Activated CD8-positive, alpha-beta T cell treated with anti-CD3 and anti-CD28 coated beads for 36 hours (primary cell): ENCODE results near the gene MAP3K8. TPM values are rescaled to one million over a fixed set of nuclear protein-coding genes. Genes with fewer than 3 reads are reported as not detected.
"Not testable (repeated sequence)": the region's sequence is repeated elsewhere in the genome, so short reads cannot be mapped to it uniquely, and the experiment has no call there.

ENCODE experiments used
- ATAC-seq: fragments of 200-7000 bp; cut with Tn5 transposase; one replicate; pipeline ENCODE4 v1.10.0; 2021; ENCODE audit warnings: mild to moderate bottlenecking, moderate library complexity
- CTCF ChIA-PET: fragments of 350-600 bp; sonication (Branson Sonifier 250); formaldehyde crosslinking; loops from one replicate; lab custom pipeline; 2021; ENCODE audit warnings: antibody characterized with exemption; lab: Charles Lee
- POLR2A ChIA-PET: fragments of 350-600 bp; sonication (Branson Sonifier 250); formaldehyde crosslinking; loops from one replicate; lab custom pipeline; 2021; ENCODE audit warnings: antibody characterized with exemption; lab: Charles Lee
- DNase-seq: peaks from one replicate; pipeline ENCODE4 v3.0.0-alpha.2; 2020
- H3K27ac Mint-ChIP-seq: one replicate; pipeline ENCODE4 v1.8.0; 2021; ENCODE audit warnings: mild to moderate bottlenecking, mixed read lengths
- H3K27me3 Mint-ChIP-seq: one replicate; pipeline ENCODE4 v1.8.0; 2021; ENCODE audit warnings: mixed read lengths
- H3K36me3 Mint-ChIP-seq: one replicate; pipeline ENCODE4 v1.8.0; 2021; ENCODE audit warnings: low read depth, mixed read lengths
- H3K4me1 Mint-ChIP-seq: one replicate; pipeline ENCODE4 v1.8.0; 2021; ENCODE audit warnings: low read depth, mixed read lengths
- H3K4me3 Mint-ChIP-seq: one replicate; pipeline ENCODE4 v1.8.0; 2021; ENCODE audit warnings: mild to moderate bottlenecking, moderate library complexity, mixed read lengths
- H3K9me3 Mint-ChIP-seq: one replicate; pipeline ENCODE4 v1.8.0; 2021; ENCODE audit warnings: mixed read lengths
- CTCF ChIP-seq: fragments of 200-600 bp; IDR thresholded peaks from one replicate; pipeline ENCODE4 v1.8.0; 2022; ENCODE audit warnings: antibody characterized with exemption, mild to moderate bottlenecking
- intact Hi-C: fragments of 100-400 bp; cut with micrococcal nuclease; formaldehyde crosslinking; loops from one replicate; pipeline ENCODE4 v1.10.0; 2022
- total RNA-seq, 2 experiments: library from RNA; stranded (reverse); gene quantifications; one replicate each; pipeline ENCODE4 v1.2.3, GENCODE V29; 2021

MAP3K8 gene
- total RNA-seq, 2 experiments from 2014 or later = 24.0 to 25.7 TPM

GRCh38 chr10:30420266-30420665 is 13.7 kb upstream of the MAP3K8 start:
- POLR2A ChIA-PET = interaction anchor here (0.7 to 1.7 kb wide), 2 partner anchors 13 to 109 kb away, joined by 3 to 7 read pairs; no protein-coding TSS in a partner anchor
- no peak for TF ChIP-seq CTCF
- no peak overlapping the region for H3K4me3 Mint-ChIP-seq
- intact Hi-C loops = no loop called here
- H3K27me3 Mint-ChIP-seq = no peaks in the 10 kb centered on the region
- peaks cover 35% of the 10 kb centered on the region for H3K4me1 Mint-ChIP-seq
- DNase-seq (no peak), ATAC-seq (no peak)
- no peaks in the 10 kb centered on the region for H3K36me3 Mint-ChIP-seq
- CTCF ChIA-PET = interaction anchor here (0.7 to 2.4 kb wide), 6 partner anchors 10 to 171 kb away, joined by 3 to 10 read pairs (median 4); partner anchors contain the start of gene MAP3K8
- no peaks in the 10 kb centered on the region for H3K9me3 Mint-ChIP-seq
- no peak overlapping the region for H3K27ac Mint-ChIP-seq

DNA sequence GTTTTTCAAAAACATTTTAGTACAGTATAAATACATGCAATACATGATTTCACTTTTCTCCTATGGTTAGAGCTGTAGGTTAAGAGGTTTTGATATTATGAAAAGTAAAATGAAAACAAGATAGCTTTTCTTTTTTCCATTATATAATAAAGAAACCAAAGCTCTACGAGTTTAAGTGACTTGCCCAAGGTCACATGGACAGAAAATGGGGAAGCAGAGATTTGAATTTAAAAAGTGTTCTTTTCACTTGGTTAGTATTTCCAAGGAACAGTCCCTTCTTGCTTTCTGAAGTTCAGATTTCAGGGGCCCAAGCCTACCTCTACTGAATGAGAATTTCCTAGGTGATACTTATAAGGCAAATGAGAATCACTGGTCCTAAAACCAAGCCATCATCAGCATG is 13.2 kb upstream of the MAP3K8 start:
- Mint-ChIP-seq H3K36me3 (no peaks in the 10 kb centered on the region), H3K27ac (no peak overlapping the region), H3K9me3 (no peaks in the 10 kb centered on the region), H3K27me3 (no peaks in the 10 kb centered on the region), H3K4me1 (peaks cover 35% of the 10 kb centered on the region), H3K4me3 (no peak overlapping the region)
- intact Hi-C loops = no loop called here
- CTCF ChIA-PET = interaction anchor here (1.1 to 2.4 kb wide), 4 partner anchors 10 to 161 kb away, joined by 3 to 10 read pairs (median 5); no protein-coding TSS in a partner anchor
- DNase-seq = no peak
- no peak for TF ChIP-seq CTCF
- POLR2A ChIA-PET = interaction anchor here (1.7 kb wide), 1 partner anchor 109 kb away, joined by 7 read pairs; no protein-coding TSS in a partner anchor
- no peak for ATAC-seq

GRCh38 chr10:30422151-30422695 is 11.8 kb upstream of the MAP3K8 start:
- Mint-ChIP-seq H3K4me1 (peaks cover 37% of the 10 kb centered on the region), H3K9me3 (no peaks in the 10 kb centered on the region), H3K36me3 (no peaks in the 10 kb centered on the region), H3K4me3 (no peak overlapping the region), H3K27ac (no peak overlapping the region), H3K27me3 (no peaks in the 10 kb centered on the region)
- intact Hi-C loops = no loop called here
- POLR2A ChIA-PET = no interaction called here
- peak; percentile 24 for ATAC-seq
- CTCF ChIA-PET = interaction anchor here (0.7 to 2.4 kb wide), 5 partner anchors 8 to 169 kb away, joined by 3 to 10 read pairs (median 4); no protein-coding TSS in a partner anchor
- DNase-seq = no peak
- TF ChIP-seq CTCF = no peak

DNA sequence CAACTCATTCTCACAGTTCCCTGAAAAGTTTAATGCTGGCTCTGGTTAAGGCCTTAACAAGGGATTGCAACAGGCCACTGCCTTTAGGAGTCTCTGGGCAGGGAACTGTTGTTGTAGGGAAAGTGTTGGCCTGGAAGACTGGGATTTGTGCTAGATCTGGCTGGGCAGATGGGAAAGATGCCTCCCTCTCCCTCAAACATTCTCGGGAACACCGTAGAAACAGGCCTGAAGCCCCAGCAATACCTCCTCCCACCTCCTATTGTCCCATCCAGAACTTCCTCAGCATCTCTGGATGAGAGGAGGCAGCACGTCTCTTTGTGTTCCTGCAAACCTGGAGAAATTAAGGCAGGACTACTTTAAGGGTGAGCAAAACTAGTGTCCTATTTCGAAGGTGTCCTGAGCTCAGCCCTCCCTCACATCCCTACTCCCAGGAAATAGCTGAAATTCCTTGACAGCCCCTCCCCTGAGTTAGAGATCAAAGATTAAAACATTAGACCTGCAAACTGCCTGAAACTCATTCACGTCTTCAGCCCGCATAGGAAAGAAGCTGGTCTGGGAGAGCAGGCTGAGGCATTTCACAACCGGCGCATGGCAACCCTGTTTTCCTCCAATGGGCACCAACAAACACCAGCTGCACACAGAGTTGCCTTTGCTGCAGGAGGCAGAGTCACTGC is 10.9 kb upstream of the MAP3K8 start:
- ATAC-seq (no peak), DNase-seq (no peak)
- POLR2A ChIA-PET = no interaction called here
- H3K9me3 Mint-ChIP-seq = no peaks in the 10 kb centered on the region
- no peak for TF ChIP-seq CTCF
- H3K4me3 Mint-ChIP-seq = no peak overlapping the region
- H3K27ac Mint-ChIP-seq = no peak overlapping the region
- H3K4me1 Mint-ChIP-seq = peaks cover 40% of the 10 kb centered on the region
- CTCF ChIA-PET = interaction anchor here (0.8 to 1.6 kb wide), 2 partner anchors 10 to 11 kb away, joined by 3 to 4 read pairs; partner anchors contain the start of gene MAP3K8
- no peaks in the 10 kb centered on the region for H3K27me3 Mint-ChIP-seq
- intact Hi-C loops = no loop called here
- H3K36me3 Mint-ChIP-seq = no peaks in the 10 kb centered on the region

DNA sequence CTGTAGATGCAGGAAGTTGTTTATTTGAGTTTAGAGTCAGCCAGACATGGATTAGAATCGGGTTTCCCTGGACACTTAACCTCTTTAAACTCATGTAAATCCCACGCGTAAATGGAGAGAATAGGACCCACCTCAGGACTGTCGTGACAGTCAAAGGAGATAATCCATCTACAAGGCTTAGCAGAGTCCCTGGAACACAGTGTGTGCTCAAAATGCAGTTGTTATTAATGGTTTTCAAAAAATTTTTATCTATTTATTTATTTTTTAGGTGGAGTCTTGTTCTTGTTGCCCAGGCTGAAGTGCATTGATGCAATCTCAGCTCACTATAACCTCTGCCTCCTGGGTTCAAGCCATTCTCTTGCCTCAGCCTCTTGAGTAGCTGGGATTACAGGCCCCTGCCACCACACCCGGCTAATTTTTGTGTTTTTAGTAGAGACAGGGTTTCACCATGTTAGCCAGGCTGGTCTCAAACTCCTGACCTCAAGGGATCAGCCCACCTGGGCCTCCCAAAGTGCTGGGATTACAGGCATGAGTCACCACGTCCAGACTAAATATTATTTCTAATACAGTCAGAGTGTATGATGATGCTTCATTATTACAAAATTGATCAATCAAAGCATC is 10.2 kb upstream of the MAP3K8 start:
- intact Hi-C loops, POLR2A ChIA-PET, ATAC-seq, H3K36me3 Mint-ChIP-seq, H3K9me3 Mint-ChIP-seq, H3K27ac Mint-ChIP-seq, DNase-seq, H3K27me3 Mint-ChIP-seq, H3K4me3 Mint-ChIP-seq: not testable (repeated sequence)
- peaks cover 37% of the 10 kb centered on the region for H3K4me1 Mint-ChIP-seq
- CTCF ChIA-PET = interaction anchor here (0.8 kb wide), 1 partner anchor 10 kb away, joined by 3 read pairs; the partner anchor contains the start of gene MAP3K8
